Measurements from ENCODE around the gene TAF8.

The TAF8 gene

DNA sequence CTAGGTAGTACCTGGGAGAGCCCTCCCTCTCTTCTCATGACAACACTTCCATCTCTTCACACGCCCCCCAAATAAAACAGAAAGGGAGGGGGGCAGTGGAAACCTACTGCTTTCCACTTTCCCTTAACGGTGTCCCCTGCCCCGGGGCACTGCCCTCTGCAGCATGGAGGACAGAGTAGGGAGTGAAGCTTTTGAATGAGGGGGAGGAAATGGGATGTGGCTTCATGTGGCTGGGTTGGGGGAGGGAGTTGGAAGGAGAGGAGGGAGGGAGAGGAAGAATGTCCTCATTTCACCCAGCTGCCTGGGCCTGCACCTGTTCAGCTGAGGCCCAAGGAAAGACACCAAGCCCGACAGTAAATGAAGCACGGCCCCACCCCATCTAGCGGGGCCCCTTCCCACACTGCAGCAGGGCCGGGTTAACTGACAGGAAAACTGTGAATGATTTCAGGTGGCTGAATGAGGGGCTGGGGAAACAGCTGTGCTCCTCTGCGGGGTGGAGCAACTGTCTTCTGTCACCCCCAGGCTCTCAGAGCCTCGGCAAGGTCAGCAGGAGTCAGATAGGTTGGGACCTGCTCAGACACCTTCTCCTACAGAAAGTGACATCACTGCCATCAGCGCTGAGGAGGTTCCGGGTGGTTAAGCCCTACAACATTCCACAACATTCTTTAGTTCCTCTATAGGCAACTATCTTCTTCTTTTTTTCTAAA, 40.0 kb upstream of the TAF8 start:
- H3K4me3 ChIP-seq (ENCODE audit: low read length, poor library complexity, severe bottlenecking), result peak overlapping the region; percentile 69
- no peaks in the 10 kb centered on the region for H3K36me3 ChIP-seq (ENCODE audit: insufficient read depth, low read length)
- H3F3A ChIP-seq (ENCODE audit: low read depth), result peaks cover 23% of the 10 kb centered on the region
- peak overlapping the region; percentile 87 for H3K9ac ChIP-seq (ENCODE audit: low read depth, low read length, poor library complexity, severe bottlenecking)
- no peak overlapping the region for H2AFZ ChIP-seq (ENCODE audit: low read length)
- no peaks in the 10 kb centered on the region for H3K27me3 ChIP-seq (ENCODE audit: insufficient read depth, low read length, poor library complexity, severe bottlenecking)
- H3K9me2 ChIP-seq (replicated peaks; ENCODE audit: low read depth, low read length), result no peaks in the 10 kb centered on the region
- peak overlapping the region; percentile 81 for H3K4me2 ChIP-seq (ENCODE audit: low read depth, low read length, poor library complexity, severe bottlenecking)
- H4K20me1 ChIP-seq (ENCODE audit: insufficient read depth, low read length, poor library complexity, severe bottlenecking), result no peaks in the 10 kb centered on the region
- H3K79me2 ChIP-seq (ENCODE audit: insufficient read depth, low read length), result peaks cover 40% of the 10 kb centered on the region
- TF ChIP-seq, protein P1, sequence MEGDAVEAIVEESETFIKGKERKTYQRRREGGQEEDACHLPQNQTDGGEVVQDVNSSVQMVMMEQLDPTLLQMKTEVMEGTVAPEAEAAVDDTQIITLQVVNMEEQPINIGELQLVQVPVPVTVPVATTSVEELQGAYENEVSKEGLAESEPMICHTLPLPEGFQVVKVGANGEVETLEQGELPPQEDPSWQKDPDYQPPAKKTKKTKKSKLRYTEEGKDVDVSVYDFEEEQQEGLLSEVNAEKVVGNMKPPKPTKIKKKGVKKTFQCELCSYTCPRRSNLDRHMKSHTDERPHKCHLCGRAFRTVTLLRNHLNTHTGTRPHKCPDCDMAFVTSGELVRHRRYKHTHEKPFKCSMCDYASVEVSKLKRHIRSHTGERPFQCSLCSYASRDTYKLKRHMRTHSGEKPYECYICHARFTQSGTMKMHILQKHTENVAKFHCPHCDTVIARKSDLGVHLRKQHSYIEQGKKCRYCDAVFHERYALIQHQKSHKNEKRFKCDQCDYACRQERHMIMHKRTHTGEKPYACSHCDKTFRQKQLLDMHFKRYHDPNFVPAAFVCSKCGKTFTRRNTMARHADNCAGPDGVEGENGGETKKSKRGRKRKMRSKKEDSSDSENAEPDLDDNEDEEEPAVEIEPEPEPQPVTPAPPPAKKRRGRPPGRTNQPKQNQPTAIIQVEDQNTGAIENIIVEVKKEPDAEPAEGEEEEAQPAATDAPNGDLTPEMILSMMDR (conservative IDR thresholded peaks at IDR 0.05; ENCODE audit: low read length), result no peak; the same call in 1 of the 2 replicates
- TF ChIP-seq EZH2phosphoT487 (IDR thresholded peaks at IDR 0.05; ENCODE audit: borderline replicate concordance), result no peak
- peaks cover 77% of the 10 kb centered on the region for H3K4me1 ChIP-seq (ENCODE audit: insufficient read depth, low read length, poor library complexity, severe bottlenecking)
- no peaks in the 10 kb centered on the region for H3K9me3 ChIP-seq (ENCODE audit: insufficient read depth, low read depth, low read length)

DNA sequence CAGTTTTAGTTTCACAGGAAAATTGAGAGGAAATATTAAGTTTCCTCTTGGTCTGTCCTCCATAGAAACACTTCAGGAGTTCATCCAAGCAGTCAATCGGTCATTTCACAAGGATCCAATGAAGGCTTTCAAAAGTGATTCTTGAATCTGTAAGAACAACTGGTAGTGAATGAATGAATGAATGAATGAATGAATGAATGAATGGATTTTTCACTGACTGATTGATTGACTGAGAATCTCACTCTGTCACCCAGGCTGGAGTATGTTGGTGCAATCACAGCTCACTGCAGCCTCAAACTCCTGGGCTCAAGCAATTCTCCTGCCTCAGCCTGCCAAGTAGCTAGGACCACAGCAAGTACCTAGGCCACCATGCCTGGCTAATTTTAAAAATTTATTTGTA, 39.4 kb upstream of the TAF8 start:
- Histone ChIP-seq H3K4me1 (ENCODE audit: insufficient read depth, low read length, poor library complexity, severe bottlenecking) (peaks cover 78% of the 10 kb centered on the region), H3K36me3 (ENCODE audit: insufficient read depth, low read length) (no peaks in the 10 kb centered on the region), H3K79me2 (ENCODE audit: insufficient read depth, low read length) (peaks cover 40% of the 10 kb centered on the region), H4K20me1 (ENCODE audit: insufficient read depth, low read length, poor library complexity, severe bottlenecking) (no peaks in the 10 kb centered on the region), H3K9me2 (replicated peaks; ENCODE audit: low read depth, low read length) (no peaks in the 10 kb centered on the region), H3K9ac (ENCODE audit: low read depth, low read length, poor library complexity, severe bottlenecking) (peak overlapping the region; percentile 87), H3K9me3 (ENCODE audit: insufficient read depth, low read depth, low read length) (no peaks in the 10 kb centered on the region), H3K4me3 (ENCODE audit: low read length, poor library complexity, severe bottlenecking) (peak overlapping the region; percentile 69), H3K27me3 (ENCODE audit: insufficient read depth, low read length, poor library complexity, severe bottlenecking) (no peaks in the 10 kb centered on the region), H3F3A (ENCODE audit: low read depth) (peaks cover 23% of the 10 kb centered on the region), H3K4me2 (ENCODE audit: low read depth, low read length, poor library complexity, severe bottlenecking) (peak overlapping the region; percentile 81), H2AFZ (ENCODE audit: low read length) (no peak overlapping the region)
- no peak for TF ChIP-seq EZH2phosphoT487 (IDR thresholded peaks at IDR 0.05; ENCODE audit: borderline replicate concordance)
- TF ChIP-seq, protein P1 (conservative IDR thresholded peaks at IDR 0.05; ENCODE audit: low read length), result no peak

- Histone ChIP-seq H3K9me3 (ENCODE audit: insufficient read depth, low read depth, low read length) (no peaks in the 10 kb centered on the region), H3K27me3 (ENCODE audit: insufficient read depth, low read length, poor library complexity, severe bottlenecking) (no peaks in the 10 kb centered on the region), H3K4me2 (ENCODE audit: low read depth, low read length, poor library complexity, severe bottlenecking) (peak overlapping the region; percentile 81), H2AFZ (ENCODE audit: low read length) (no peak overlapping the region), H3K36me3 (ENCODE audit: insufficient read depth, low read length) (no peaks in the 10 kb centered on the region), H3K4me1 (ENCODE audit: insufficient read depth, low read length, poor library complexity, severe bottlenecking) (peaks cover 81% of the 10 kb centered on the region), H3K9ac (ENCODE audit: low read depth, low read length, poor library complexity, severe bottlenecking) (peak overlapping the region; percentile 87), H3K4me3 (ENCODE audit: low read length, poor library complexity, severe bottlenecking) (peak overlapping the region; percentile 34), H3K9me2 (replicated peaks; ENCODE audit: low read depth, low read length) (no peaks in the 10 kb centered on the region), H3F3A (ENCODE audit: low read depth) (peaks cover 19% of the 10 kb centered on the region), H4K20me1 (ENCODE audit: insufficient read depth, low read length, poor library complexity, severe bottlenecking) (no peaks in the 10 kb centered on the region), H3K79me2 (ENCODE audit: insufficient read depth, low read length) (peaks cover 40% of the 10 kb centered on the region)
- TF ChIP-seq EZH2phosphoT487 (IDR thresholded peaks at IDR 0.05; ENCODE audit: borderline replicate concordance), result no peak
- TF ChIP-seq, protein P1 (conservative IDR thresholded peaks at IDR 0.05; ENCODE audit: low read length), result no peak
Observed at GRCh38 chr6:42012501-42013133, 37.7 kb upstream of the TAF8 start.
